ENCODE data around the gene ARHGEF3. TPM values are rescaled to one million over a fixed set of nuclear protein-coding genes. Genes with fewer than 3 reads are reported as not detected.

ARHGEF3 gene
- total and polyA plus RNA-seq, 8 donors, result 19.5 to 34.1 (median 24.4) TPM

DNA sequence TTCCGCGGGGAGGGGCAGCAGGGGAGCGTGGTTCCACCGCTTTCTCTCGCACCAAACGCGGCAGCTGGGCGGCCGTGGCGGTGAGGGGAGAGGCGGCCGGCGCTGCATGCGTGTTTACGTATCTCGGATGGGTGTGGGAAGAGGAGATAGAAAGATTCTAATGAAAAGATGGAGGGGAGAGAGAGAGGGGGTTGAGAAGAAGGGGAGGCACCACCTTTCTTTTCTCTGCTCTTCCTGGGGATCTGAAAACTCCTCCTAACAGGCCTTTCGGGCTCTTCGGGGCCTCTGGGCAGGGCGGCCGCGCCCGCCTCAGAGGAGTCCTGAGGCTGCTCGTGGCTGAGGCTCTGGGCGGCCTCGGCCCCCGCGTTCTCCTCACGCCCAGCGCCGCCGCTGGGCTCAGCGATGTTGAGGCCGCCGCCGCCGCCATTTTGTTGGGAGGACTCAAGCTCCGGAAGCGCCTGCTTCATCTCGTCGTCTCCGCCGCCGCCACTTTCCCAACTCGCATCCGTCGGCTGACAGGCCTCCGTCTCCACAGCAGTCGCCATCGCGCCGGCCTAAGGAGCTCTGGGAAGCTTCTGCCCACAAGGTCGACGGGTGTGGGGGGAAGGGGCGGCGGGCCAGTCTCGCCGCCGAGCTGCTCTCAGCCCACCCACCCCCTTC lies 119.2 kb downstream of the ARHGEF3 start:
- no peak for TF ChIP-seq CTCF (IDR thresholded peaks at IDR 0.05)

GRCh38 chr3:56681984-56682461 lies 119.7 kb downstream of the ARHGEF3 start:
- intact Hi-C loops (cut with DNase I), result no loop called here
- Histone ChIP-seq H3K36me3 (peaks cover 0 to 3% of the 10 kb centered on the region in 2 donors), H3K9me3 (peaks cover 3 to 5% of the 10 kb centered on the region in 2 donors), H3K4me3 (peak overlapping the region; percentile 71 to 88), H3K27me3 (no peaks in the 10 kb centered on the region), H3K4me1 (peaks cover 18 to 41% of the 10 kb centered on the region in 2 donors), H3K27ac (peak overlapping the region; percentile 99 to 100)
- no peak for DNase-seq
- no peak for TF ChIP-seq CTCF (IDR thresholded peaks at IDR 0.05)
- ATAC-seq, result no peak

More for the DNA sequence above, 119.2 kb downstream of the ARHGEF3 start:
- Histone ChIP-seq H3K36me3 (peaks cover 0 to 3% of the 10 kb centered on the region in 2 donors), H3K9me3 (peaks cover 3 to 5% of the 10 kb centered on the region in 2 donors), H3K27me3 (no peaks in the 10 kb centered on the region), H3K4me3 (peak overlapping the region; percentile 71 to 88), H3K4me1 (peaks cover 18 to 41% of the 10 kb centered on the region in 2 donors), H3K27ac (peak overlapping the region; percentile 99 to 100)
- intact Hi-C loops (cut with DNase I), result no loop called here
- DNase-seq (peak; percentile 70 to 93 (median 74)), ATAC-seq (peak; percentile 82)

- H3K4me3 ChIP-seq, result no peak overlapping the region
- no peak overlapping the region for H3K27ac ChIP-seq
- no peak for TF ChIP-seq CTCF (IDR thresholded peaks at IDR 0.05)
- no peak for ATAC-seq
- H3K36me3 ChIP-seq, result peaks cover 0 to 3% of the 10 kb centered on the region in 2 donors
- intact Hi-C loops (cut with DNase I), result no loop called here
- no peak for DNase-seq
- peaks cover 3 to 5% of the 10 kb centered on the region in 2 donors for H3K9me3 ChIP-seq
- H3K4me1 ChIP-seq, result peaks cover 18 to 41% of the 10 kb centered on the region in 2 donors
- no peaks in the 10 kb centered on the region for H3K27me3 ChIP-seq
Observed at GRCh38 chr3:56680054-56680580, 121.6 kb downstream of the ARHGEF3 start.

Other genes with a start within 250 kb of the ARHGEF3 start
- 10 to 100 TPM; 19.4 to 24.3 TPM for gene CCDC66, start 244.8 kb downstream of the ARHGEF3 start, total RNA-seq
- gene CCDC66, start 244.8 kb downstream of the ARHGEF3 start, polyA plus RNA-seq (ENCODE audit: insufficient read length in 6 of 6), result 10 to 100 TPM; 47.3 to 66.6 (median 56.3) TPM
- gene TASOR, start 118.7 kb downstream of the ARHGEF3 start, total RNA-seq, result 10 to 100 TPM; 61.8 to 70.1 TPM
- 10 to 100 TPM; 80.4 to 91.3 (median 83.5) TPM for gene TASOR, start 118.7 kb downstream of the ARHGEF3 start, polyA plus RNA-seq (ENCODE audit: insufficient read length in 6 of 6)

Data from left lung (tissue), 10 donors.